Measurements from ENCODE around the gene PDCD1. TPM values are rescaled to one million over a fixed set of nuclear protein-coding genes. Genes with fewer than 3 reads are reported as not detected.

PDCD1 gene
- total RNA-seq, 1 donor from 2014 or later: not detected

- no peak for DNase-seq (ENCODE audit: low spot score, unreplicated experiment)
- Mint-ChIP-seq H3K27ac (no peak overlapping the region), H3K4me1 (ENCODE audit: low read depth) (no peaks in the 10 kb centered on the region), H3K36me3 (ENCODE audit: insufficient read depth) (no peaks in the 10 kb centered on the region), H3K4me3 (ENCODE audit: low read depth) (no peak overlapping the region), H3K9me3 (ENCODE audit: low read depth) (no peaks in the 10 kb centered on the region), H3K27me3 (peaks cover 21% of the 10 kb centered on the region)
- no peak for TF ChIP-seq CTCF (IDR thresholded peaks at IDR 0.05; ENCODE audit: unreplicated experiment)
These were observed 8.8 kb downstream of the PDCD1 start for GRCh38 chr2:241849616-241850543.

- H3K36me3 Mint-ChIP-seq (ENCODE audit: insufficient read depth): no peaks in the 10 kb centered on the region
- H3K27ac Mint-ChIP-seq: no peak overlapping the region
- H3K4me3 Mint-ChIP-seq (ENCODE audit: low read depth): no peak overlapping the region
- no peak for DNase-seq (ENCODE audit: low spot score, unreplicated experiment)
- peaks cover 25% of the 10 kb centered on the region for H3K27me3 Mint-ChIP-seq
- H3K4me1 Mint-ChIP-seq (ENCODE audit: low read depth): no peaks in the 10 kb centered on the region
- H3K9me3 Mint-ChIP-seq (ENCODE audit: low read depth): no peaks in the 10 kb centered on the region
- no peak for TF ChIP-seq CTCF (IDR thresholded peaks at IDR 0.05; ENCODE audit: unreplicated experiment)
These were observed 9.7 kb downstream of the PDCD1 start for GRCh38 chr2:241848761-241849615.

- DNase-seq (ENCODE audit: low spot score, unreplicated experiment): no peak
- no peak for TF ChIP-seq CTCF (IDR thresholded peaks at IDR 0.05; ENCODE audit: unreplicated experiment)
- Mint-ChIP-seq H3K4me3 (ENCODE audit: low read depth) (no peak overlapping the region), H3K27me3 (peaks cover 34% of the 10 kb centered on the region), H3K27ac (no peak overlapping the region), H3K36me3 (ENCODE audit: insufficient read depth) (no peaks in the 10 kb centered on the region), H3K4me1 (ENCODE audit: low read depth) (no peaks in the 10 kb centered on the region), H3K9me3 (ENCODE audit: low read depth) (no peaks in the 10 kb centered on the region)
These were observed 12.3 kb downstream of the PDCD1 start for GRCh38 chr2:241846406-241846805.

- H3K4me1 Mint-ChIP-seq (ENCODE audit: low read depth): no peaks in the 10 kb centered on the region
- no peaks in the 10 kb centered on the region for H3K9me3 Mint-ChIP-seq (ENCODE audit: low read depth)
- no peak for DNase-seq (ENCODE audit: low spot score, unreplicated experiment)
- H3K4me3 Mint-ChIP-seq (ENCODE audit: low read depth): peak overlapping the region; percentile 62
- H3K27me3 Mint-ChIP-seq: peaks cover 41% of the 10 kb centered on the region
- H3K36me3 Mint-ChIP-seq (ENCODE audit: insufficient read depth): no peaks in the 10 kb centered on the region
- no peak overlapping the region for H3K27ac Mint-ChIP-seq
- no peak for TF ChIP-seq CTCF (IDR thresholded peaks at IDR 0.05; ENCODE audit: unreplicated experiment)
These were observed 13.7 kb downstream of the PDCD1 start for GRCh38 chr2:241844831-241845578.

Measured in progenitor cell of endocrine pancreas (in vitro differentiated cells).